Memory B cell (primary cell): ENCODE results near the gene SNRPA1.
A peak's percentile ranks its signal among the peaks of the same experiment; 100 is the strongest.
"Not testable (repeated sequence)": the region's sequence is repeated elsewhere in the genome, so short reads cannot be mapped to it uniquely, and the experiment has no call there.

Experiments used
- ATAC-seq: fragments of 150-1000 bp; cut with Tn5 transposase; 2 replicates; pipeline ENCODE4 v1.10.0; 2021; ENCODE audit warnings: low read depth, mild to moderate bottlenecking, moderate library complexity
- DNase-seq, 2 donors: peaks; one replicate each; pipeline ENCODE4 v3.0.0; 2022; ENCODE audit warnings: low spot score in 2 of 2
- H3K27ac Mint-ChIP-seq: one replicate; pipeline ENCODE4 v1.8.0; 2022; ENCODE audit warnings: mild to moderate bottlenecking, moderate library complexity, mixed read lengths
- H3K27me3 Mint-ChIP-seq: one replicate; pipeline ENCODE4 v1.8.0; 2022; ENCODE audit warnings: mixed read lengths
- H3K36me3 Mint-ChIP-seq: one replicate; pipeline ENCODE4 v1.8.0; 2022; ENCODE audit warnings: mild to moderate bottlenecking, mixed read lengths
- H3K4me1 Mint-ChIP-seq: one replicate; pipeline ENCODE4 v1.8.0; 2022; ENCODE audit warnings: mixed read lengths
- H3K4me3 Mint-ChIP-seq: one replicate; pipeline ENCODE4 v1.8.0; 2022; ENCODE audit warnings: mild to moderate bottlenecking, moderate library complexity, mixed read lengths
- H3K9me3 Mint-ChIP-seq: one replicate; pipeline ENCODE4 v1.8.0; 2022; ENCODE audit warnings: mixed read lengths

The SNRPA1 gene

GRCh38 chr15:101294731-101295606, at the start of gene SNRPA1:
Gene SNRPA1, minus strand, starts transcription at chr15:101295248. Its CDS starts 70 bp downstream, at chr15:101295178.
- ATAC-seq, result peak; percentile 78
- H3K4me3 Mint-ChIP-seq, result peak within 1 kb of the TSS; percentile 95
- H3K4me1 Mint-ChIP-seq, result peaks cover 27% of the 10 kb centered on the region
- no peaks in the 10 kb centered on the region for H3K36me3 Mint-ChIP-seq
- H3K27ac Mint-ChIP-seq, result peak within 1 kb of the TSS; percentile 97
- no peaks in the 10 kb centered on the region for H3K27me3 Mint-ChIP-seq
- no peaks in the 10 kb centered on the region for H3K9me3 Mint-ChIP-seq
- peak; percentile 95 to 98 for DNase-seq

- no peak overlapping the region for H3K27ac Mint-ChIP-seq
- peaks cover 9% of the 10 kb centered on the region for H3K27me3 Mint-ChIP-seq
- peaks cover 6% of the 10 kb centered on the region for H3K9me3 Mint-ChIP-seq
- no peak overlapping the region for H3K4me3 Mint-ChIP-seq
- H3K4me1 Mint-ChIP-seq, result no peaks in the 10 kb centered on the region
- ATAC-seq (peak; percentile 34), DNase-seq (no peak)
- no peaks in the 10 kb centered on the region for H3K36me3 Mint-ChIP-seq
Measured at GRCh38 chr15:101342056-101342455, 47.0 kb upstream of the SNRPA1 start.

- peaks cover 8% of the 10 kb centered on the region for H3K9me3 Mint-ChIP-seq
Measured at GRCh38 chr15:101338502-101339057, 43.5 kb upstream of the SNRPA1 start.

GRCh38 chr15:101337976-101338375, 42.9 kb upstream of the SNRPA1 start:
- Mint-ChIP-seq H3K36me3 (no peaks in the 10 kb centered on the region), H3K27me3 (peaks cover 7% of the 10 kb centered on the region), H3K9me3 (peaks cover 12% of the 10 kb centered on the region), H3K4me3 (no peak overlapping the region), H3K4me1 (peaks cover 2% of the 10 kb centered on the region), H3K27ac (no peak overlapping the region)
- ATAC-seq (no peak), DNase-seq (no peak)

More at GRCh38 chr15:101338502-101339057, 43.5 kb upstream of the SNRPA1 start:
- H3K36me3 Mint-ChIP-seq, result no peaks in the 10 kb centered on the region
- DNase-seq (no peak), ATAC-seq (no peak)
- no peak overlapping the region for H3K27ac Mint-ChIP-seq
- no peak overlapping the region for H3K4me3 Mint-ChIP-seq
- H3K27me3 Mint-ChIP-seq, result peaks cover 8% of the 10 kb centered on the region
- H3K4me1 Mint-ChIP-seq, result peaks cover 2% of the 10 kb centered on the region

GRCh38 chr15:101333907-101334789, 39.1 kb upstream of the SNRPA1 start:
- H3K27ac Mint-ChIP-seq, result peak overlapping the region; percentile 65
- not testable (repeated sequence) for H3K4me1 Mint-ChIP-seq, H3K36me3 Mint-ChIP-seq, H3K4me3 Mint-ChIP-seq, H3K27me3 Mint-ChIP-seq
- ATAC-seq (peak; percentile 97), DNase-seq (peak in 1 of 2 donors; percentile 48)
- peaks cover 12% of the 10 kb centered on the region for H3K9me3 Mint-ChIP-seq

- peaks cover 10% of the 10 kb centered on the region for H3K9me3 Mint-ChIP-seq
- DNase-seq (no peak), ATAC-seq (no peak)
- peaks cover 12% of the 10 kb centered on the region for H3K27me3 Mint-ChIP-seq
- no peak overlapping the region for H3K27ac Mint-ChIP-seq
- H3K4me1 Mint-ChIP-seq, result peaks cover 2% of the 10 kb centered on the region
- H3K4me3 Mint-ChIP-seq, result no peak overlapping the region
- H3K36me3 Mint-ChIP-seq, result no peaks in the 10 kb centered on the region
Measured at GRCh38 chr15:101332061-101332467, 37.0 kb upstream of the SNRPA1 start.

- Mint-ChIP-seq H3K4me1 (peaks cover 2% of the 10 kb centered on the region), H3K9me3 (peaks cover 8% of the 10 kb centered on the region), H3K27me3 (peaks cover 21% of the 10 kb centered on the region), H3K4me3 (no peak overlapping the region), H3K36me3 (no peaks in the 10 kb centered on the region), H3K27ac (no peak overlapping the region)
- ATAC-seq (no peak), DNase-seq (no peak)
Measured at GRCh38 chr15:101329867-101330380, 34.9 kb upstream of the SNRPA1 start.

GRCh38 chr15:101329309-101329863, 34.3 kb upstream of the SNRPA1 start:
- Mint-ChIP-seq H3K27ac (no peak overlapping the region), H3K27me3 (peaks cover 21% of the 10 kb centered on the region), H3K36me3 (no peaks in the 10 kb centered on the region), H3K4me3 (no peak overlapping the region), H3K4me1 (no peaks in the 10 kb centered on the region), H3K9me3 (peaks cover 8% of the 10 kb centered on the region)
- DNase-seq (no peak), ATAC-seq (no peak)

- Mint-ChIP-seq H3K27me3 (peaks cover 23% of the 10 kb centered on the region), H3K4me1 (no peaks in the 10 kb centered on the region), H3K9me3 (peaks cover 5% of the 10 kb centered on the region), H3K36me3 (no peaks in the 10 kb centered on the region), H3K4me3 (no peak overlapping the region), H3K27ac (no peak overlapping the region)
- no peak for ATAC-seq
- no peak for DNase-seq
Measured at GRCh38 chr15:101328001-101328400, 33.0 kb upstream of the SNRPA1 start.

GRCh38 chr15:101327147-101327740, 32.2 kb upstream of the SNRPA1 start:
- Mint-ChIP-seq H3K9me3 (peaks cover 4% of the 10 kb centered on the region), H3K4me3 (no peak overlapping the region), H3K4me1 (no peaks in the 10 kb centered on the region)

GRCh38 chr15:101326462-101327146, 31.6 kb upstream of the SNRPA1 start:
- ATAC-seq, result no peak
- H3K4me1 Mint-ChIP-seq, result no peaks in the 10 kb centered on the region
- no peak overlapping the region for H3K27ac Mint-ChIP-seq
- H3K9me3 Mint-ChIP-seq, result peaks cover 4% of the 10 kb centered on the region
- H3K36me3 Mint-ChIP-seq, result no peaks in the 10 kb centered on the region
- no peak overlapping the region for H3K4me3 Mint-ChIP-seq
- DNase-seq, result no peak
- H3K27me3 Mint-ChIP-seq, result peaks cover 30% of the 10 kb centered on the region

More at GRCh38 chr15:101327147-101327740, 32.2 kb upstream of the SNRPA1 start:
- Mint-ChIP-seq H3K27ac (no peak overlapping the region), H3K36me3 (no peaks in the 10 kb centered on the region), H3K27me3 (peaks cover 25% of the 10 kb centered on the region)
- DNase-seq, result no peak
- no peak for ATAC-seq

GRCh38 chr15:101326026-101326315, 30.9 kb upstream of the SNRPA1 start:
- Mint-ChIP-seq H3K9me3 (peaks cover 4% of the 10 kb centered on the region), H3K4me1 (peaks cover 2% of the 10 kb centered on the region)
- ATAC-seq, result no peak

More at GRCh38 chr15:101326026-101326315, 30.9 kb upstream of the SNRPA1 start:
- no peak overlapping the region for H3K4me3 Mint-ChIP-seq
- H3K27ac Mint-ChIP-seq, result no peak overlapping the region
- H3K27me3 Mint-ChIP-seq, result peaks cover 34% of the 10 kb centered on the region
- no peaks in the 10 kb centered on the region for H3K36me3 Mint-ChIP-seq
- DNase-seq, result no peak
